HCT116 (cell line): ENCODE measurements around the gene LRRN4CL.

Source experiments
- CEBPB ChIP-seq: IDR thresholded peaks from 2 replicates; pipeline ENCODE4 v1.6.1; 2012; ENCODE audit warnings: low read depth
- ELF1 ChIP-seq: IDR thresholded peaks from 2 replicates; pipeline ENCODE4 v1.6.1; 2012; ENCODE audit warnings: low read depth, borderline replicate concordance
- EZH2 ChIP-seq: fragments of 200-600 bp; sonication (generic); IDR thresholded peaks from 2 replicates; pipeline ENCODE4 v1.6.1; 2017; ENCODE audit warnings: antibody characterized with exemption, mixed run types
- JUND ChIP-seq: IDR thresholded peaks from 2 replicates; pipeline ENCODE4 v1.6.1; 2012
- POLR2A ChIP-seq: IDR thresholded peaks from 2 replicates; pipeline ENCODE4 v1.7.0; 2011; ENCODE audit warnings: borderline replicate concordance; ENCODE audit not compliant: insufficient read depth, insufficient read length; ENCODE audit errors: extremely low read depth
- POLR2AphosphoS5 ChIP-seq: IDR thresholded peaks from 2 replicates; pipeline ENCODE4 v1.6.1; 2011; ENCODE audit warnings: mild to moderate bottlenecking, low read depth, low read length, moderate library complexity
- SP1 ChIP-seq: IDR thresholded peaks from 2 replicates; pipeline ENCODE4 v1.6.1; 2012; ENCODE audit warnings: low read depth
- YY1 ChIP-seq: IDR thresholded peaks from 2 replicates; pipeline ENCODE4 v1.6.1; 2011; ENCODE audit warnings: low read length, low read depth, moderate library complexity, mild to moderate bottlenecking; ENCODE audit not compliant: insufficient replicate concordance; ENCODE audit errors: extremely low read depth
- ZNF274 ChIP-seq: fragments of 200-500 bp; sonication (Bioruptor generic); IDR thresholded peaks from 2 replicates; pipeline ENCODE4 v1.6.1; 2014; ENCODE audit warnings: mild to moderate bottlenecking, low read depth, low read length, inconsistent platforms
- TF ChIP-seq, protein P1 (sequence below), 3 experiments: fragments of 200-600 bp in 1 of 3; sonication (generic) in 1 of 3; IDR thresholded peaks in 2 of 3; conservative IDR thresholded peaks in 1 of 3; 2 replicates each; pipeline ENCODE4 v1.5.1; 2012 to 2017; ENCODE audit warnings: low read depth in 2 of 3, low read length in 2 of 3, antibody characterized with exemption in 1 of 3, borderline replicate concordance in 1 of 3, control low read depth in 1 of 3, mild to moderate bottlenecking in 1 of 3, mixed read lengths in 1 of 3, mixed run types in 1 of 3, moderate library complexity in 1 of 3; ENCODE audit not compliant: insufficient read depth in 1 of 3

DNA sequence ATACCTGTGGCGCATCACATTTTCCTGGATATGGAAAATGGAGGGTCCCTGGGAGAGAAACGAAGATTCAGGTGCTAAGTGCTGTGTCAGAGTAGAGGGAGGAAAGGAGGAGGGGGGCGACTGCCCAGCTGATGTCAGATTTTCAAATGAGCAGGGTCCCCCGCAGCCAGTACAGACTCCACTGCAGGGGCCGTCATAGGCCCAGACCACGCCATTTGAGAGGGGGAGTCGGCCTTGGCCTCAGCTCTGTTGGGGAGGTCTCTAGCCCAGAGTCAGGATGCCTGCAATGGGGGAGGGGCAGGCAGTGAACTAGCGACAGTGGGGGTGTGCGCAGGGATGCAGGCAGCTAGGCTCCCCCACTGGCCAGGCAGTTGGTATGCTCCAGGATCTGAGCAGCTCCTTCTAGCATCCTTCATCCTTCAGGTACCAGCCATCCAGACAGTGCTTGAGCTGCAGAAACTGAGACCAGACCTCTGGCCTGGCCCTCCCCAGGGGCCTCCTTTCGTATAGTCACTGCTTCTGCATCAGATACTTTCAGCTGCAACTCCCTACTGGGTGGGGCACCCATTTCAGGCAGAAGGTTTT, 18.0 kb upstream of the LRRN4CL start, which contains the start of the genes BSCL2 and GNG3:
- TF ChIP-seq CEBPB (no peak), JUND (no peak), ELF1 (no peak), SP1 (no peak), EZH2 (no peak), POLR2AphosphoS5 (no peak), POLR2A (no peak), ZNF274 (no peak), YY1 (no peak)
- TF ChIP-seq, protein P1, sequence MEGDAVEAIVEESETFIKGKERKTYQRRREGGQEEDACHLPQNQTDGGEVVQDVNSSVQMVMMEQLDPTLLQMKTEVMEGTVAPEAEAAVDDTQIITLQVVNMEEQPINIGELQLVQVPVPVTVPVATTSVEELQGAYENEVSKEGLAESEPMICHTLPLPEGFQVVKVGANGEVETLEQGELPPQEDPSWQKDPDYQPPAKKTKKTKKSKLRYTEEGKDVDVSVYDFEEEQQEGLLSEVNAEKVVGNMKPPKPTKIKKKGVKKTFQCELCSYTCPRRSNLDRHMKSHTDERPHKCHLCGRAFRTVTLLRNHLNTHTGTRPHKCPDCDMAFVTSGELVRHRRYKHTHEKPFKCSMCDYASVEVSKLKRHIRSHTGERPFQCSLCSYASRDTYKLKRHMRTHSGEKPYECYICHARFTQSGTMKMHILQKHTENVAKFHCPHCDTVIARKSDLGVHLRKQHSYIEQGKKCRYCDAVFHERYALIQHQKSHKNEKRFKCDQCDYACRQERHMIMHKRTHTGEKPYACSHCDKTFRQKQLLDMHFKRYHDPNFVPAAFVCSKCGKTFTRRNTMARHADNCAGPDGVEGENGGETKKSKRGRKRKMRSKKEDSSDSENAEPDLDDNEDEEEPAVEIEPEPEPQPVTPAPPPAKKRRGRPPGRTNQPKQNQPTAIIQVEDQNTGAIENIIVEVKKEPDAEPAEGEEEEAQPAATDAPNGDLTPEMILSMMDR (IDR thresholded peaks at IDR 0.05 in 2 of 3, conservative IDR thresholded peaks at IDR 0.05 in 1 of 3; ENCODE audit: borderline replicate concordance in 1 of 3, insufficient read depth in 1 of 3, low read depth in 2 of 3, low read length in 2 of 3) = no peak
